Measurements from ENCODE around the gene HSF4. TPM values are rescaled to one million over a fixed set of nuclear protein-coding genes. Genes with fewer than 3 reads are reported as not detected.
"Not testable (repeated sequence)": the region's sequence is repeated elsewhere in the genome, so short reads cannot be mapped to it uniquely, and the experiment has no call there.

The HSF4 gene
- 10 to 100 TPM in 2 of 12 donors, 1 to 10 TPM in 9, not detected in 1; 1.4 to 15.2 (median 4.2) TPM for polyA plus RNA-seq (ENCODE audit: insufficient read length in 12 of 12)
- long read RNA-seq, donor 1, result 0 reads
- long read RNA-seq, donor 2, result 0 reads
- long read RNA-seq, donor 3, result 0 reads
- long read RNA-seq, donor 4, result 0 reads
- long read RNA-seq, donor 5, result 0 reads
- long read RNA-seq, donor 6, result 0 reads
- long read RNA-seq, donor 7, partial matches to known transcripts, result 0 of 1 reads
- long read RNA-seq, donor 7, other reads (novel, unspliced or antisense), result 0 of 1 reads
- long read RNA-seq, donor 8, result 0 reads
- long read RNA-seq, donor 9, result 0 reads
- long read RNA-seq, donor 10, result 0 reads
- long read RNA-seq, donor 11, result 0 reads

GRCh38 chr16:67164599-67165061 lies at the start of gene HSF4:
TSS of gene HSF4 (plus strand) at chr16:67164745. CDS start at chr16:67164812, 67 bp downstream.
- no peak for DNase-seq

GRCh38 chr16:67114793-67115192 lies 49.8 kb upstream of the HSF4 start:
- DNase-seq, result no peak

GRCh38 chr16:67115639-67116038 lies 48.9 kb upstream of the HSF4 start:
- no peak for DNase-seq

GRCh38 chr16:67116388-67117311 lies 47.9 kb upstream of the HSF4 start:
- no peak for DNase-seq

GRCh38 chr16:67117716-67118115 lies 46.8 kb upstream of the HSF4 start:
- no peak for DNase-seq

GRCh38 chr16:67120025-67120424 lies 44.5 kb upstream of the HSF4 start:
- no peak for DNase-seq

GRCh38 chr16:67122799-67123198 lies 41.7 kb upstream of the HSF4 start:
- not testable (repeated sequence) for DNase-seq

GRCh38 chr16:67128417-67128816 lies 36.1 kb upstream of the HSF4 start:
- no peak for DNase-seq

GRCh38 chr16:67128887-67129286 lies 35.7 kb upstream of the HSF4 start:
- no peak for DNase-seq

GRCh38 chr16:67129422-67129821 lies 35.1 kb upstream of the HSF4 start:
- DNase-seq, result no peak

GRCh38 chr16:67137605-67138004 lies 26.9 kb upstream of the HSF4 start:
- DNase-seq, result no peak

GRCh38 chr16:67141391-67141790 lies 23.2 kb upstream of the HSF4 start:
- DNase-seq, result no peak

- DNase-seq, result no peak
Observed at GRCh38 chr16:67142342-67142741, 22.2 kb upstream of the HSF4 start.

- DNase-seq, result no peak
Observed at GRCh38 chr16:67144943-67145342, 19.6 kb upstream of the HSF4 start.

- no peak for DNase-seq
Observed at GRCh38 chr16:67145746-67146145, 18.8 kb upstream of the HSF4 start.

GRCh38 chr16:67146523-67147357 lies 17.8 kb upstream of the HSF4 start:
- no peak for DNase-seq

GRCh38 chr16:67147437-67148140 lies 17.0 kb upstream of the HSF4 start:
- no peak for DNase-seq

- no peak for DNase-seq
Observed at GRCh38 chr16:67148221-67148620, 16.3 kb upstream of the HSF4 start.

- DNase-seq, result no peak
Observed at GRCh38 chr16:67148656-67149275, 15.8 kb upstream of the HSF4 start.

GRCh38 chr16:67149276-67150046 lies 15.1 kb upstream of the HSF4 start:
- no peak for DNase-seq
